Neuronal stem cell (in vitro differentiated cells): ENCODE data around the gene PRKN.

Experiments used
- DNase-seq: peaks from one replicate; pipeline ENCODE4 v3.0.0-alpha.2; 2013; ENCODE audit warnings: low spot score
- H2AFZ ChIP-seq: one replicate; pipeline ENCODE4 v1.6.1; 2013; ENCODE audit warnings: mild to moderate bottlenecking, low read length, inconsistent platforms
- H2AK5ac ChIP-seq: 2 replicates; pipeline ENCODE4 v1.6.1; 2013; ENCODE audit warnings: low read depth, mild to moderate bottlenecking, inconsistent platforms, low read length, moderate library complexity, mixed read lengths
- H2BK120ac ChIP-seq: 2 replicates; pipeline ENCODE4 v1.6.1; 2013; ENCODE audit warnings: low read depth, mild to moderate bottlenecking, inconsistent platforms, low read length, moderate library complexity, mixed read lengths
- H2BK12ac ChIP-seq: one replicate; pipeline ENCODE4 v1.6.1; 2013; ENCODE audit warnings: low read length, inconsistent platforms
- H2BK15ac ChIP-seq: 2 replicates; pipeline ENCODE4 v1.6.1; 2013; ENCODE audit warnings: mild to moderate bottlenecking, low read length, inconsistent platforms, mixed read lengths
- H2BK5ac ChIP-seq: one replicate; pipeline ENCODE4 v1.6.1; 2013; ENCODE audit warnings: inconsistent platforms, mild to moderate bottlenecking, low read length, moderate library complexity
- H3K14ac ChIP-seq: one replicate; pipeline ENCODE4 v1.6.1; 2013; ENCODE audit warnings: low read length, inconsistent platforms
- H3K18ac ChIP-seq: 2 replicates; pipeline ENCODE4 v1.6.1; 2013; ENCODE audit warnings: low read length, inconsistent platforms
- H3K23ac ChIP-seq: 2 replicates; pipeline ENCODE4 v1.6.1; 2013; ENCODE audit warnings: low read depth, mild to moderate bottlenecking, mixed read lengths, low read length, inconsistent platforms; ENCODE audit not compliant: poor library complexity
- H3K27ac ChIP-seq: replicated peaks from 3 replicates; pipeline ENCODE4 v1.5.1; 2013; ENCODE audit warnings: low read length, inconsistent platforms
- H3K27me3 ChIP-seq, 3 experiments: 2 replicates each; pipeline ENCODE4 v1.6.1; 2013; ENCODE audit warnings: low read length in 3 of 3, mild to moderate bottlenecking in 2 of 3, inconsistent platforms in 1 of 3, low read depth in 1 of 3, mixed read lengths in 1 of 3, moderate library complexity in 1 of 3; ENCODE audit not compliant: control insufficient read depth in 3 of 3, insufficient read depth in 3 of 3
- H3K36me3 ChIP-seq, 2 donors: replicated peaks in 1 of 2; 2 replicates each; pipeline ENCODE4 v1.6.1; 2013; ENCODE audit warnings: low read length in 2 of 2; ENCODE audit not compliant: control insufficient read depth in 2 of 2, insufficient read depth in 2 of 2
- H3K4ac ChIP-seq: 2 replicates; pipeline ENCODE4 v1.6.1; 2013; ENCODE audit warnings: inconsistent platforms, mild to moderate bottlenecking, low read length, moderate library complexity
- H3K4me1 ChIP-seq, 2 donors: 1 replicate in 1 of 2; 2 replicates in 1 of 2; pipeline ENCODE4 v1.6.1; 2013; ENCODE audit warnings: low read length in 2 of 2, low read depth in 1 of 2; ENCODE audit not compliant: control insufficient read depth in 2 of 2, insufficient read depth in 1 of 2
- H3K4me2 ChIP-seq: one replicate; pipeline ENCODE4 v1.6.1; 2013; ENCODE audit warnings: mild to moderate bottlenecking, low read length, inconsistent platforms; ENCODE audit not compliant: insufficient read depth, poor library complexity, severe bottlenecking
- H3K4me3 ChIP-seq, 2 donors: 2 replicates each; pipeline ENCODE4 v1.5.1; 2013; ENCODE audit warnings: low read length in 2 of 2, mild to moderate bottlenecking in 2 of 2, inconsistent platforms in 1 of 2, moderate library complexity in 1 of 2
- H3K79me1 ChIP-seq: one replicate; pipeline ENCODE4 v1.6.1; 2013; ENCODE audit warnings: low read depth, mild to moderate bottlenecking, inconsistent platforms, low read length, moderate library complexity
- H3K9ac ChIP-seq: one replicate; pipeline ENCODE4 v1.6.1; 2013; ENCODE audit warnings: mild to moderate bottlenecking, low read depth, low read length, inconsistent platforms; ENCODE audit not compliant: poor library complexity
- H3K9me3 ChIP-seq, 2 donors: replicated peaks in 1 of 2; 2 replicates each; pipeline versions ENCODE3 to v1.6.1; 2013; ENCODE audit warnings: low read length in 2 of 2, mild to moderate bottlenecking in 2 of 2, inconsistent platforms in 1 of 2, low read depth in 1 of 2, mixed read lengths in 1 of 2, moderate library complexity in 1 of 2; ENCODE audit not compliant: control insufficient read depth in 2 of 2, insufficient read depth in 1 of 2
- H4K8ac ChIP-seq: one replicate; pipeline ENCODE4 v1.6.1; 2013; ENCODE audit warnings: low read depth, mild to moderate bottlenecking, inconsistent platforms, low read length, moderate library complexity
- H4K91ac ChIP-seq: one replicate; pipeline ENCODE4 v1.6.1; 2013; ENCODE audit warnings: low read length, low read depth, mild to moderate bottlenecking, inconsistent platforms; ENCODE audit not compliant: poor library complexity
- WGBS, 2 donors: extraction: QIAGEN DNeasy Blood & Tissue Kit; methylation state at CpG; one replicate each; pipeline ENCODE4 v1.1.7; 2013; ENCODE audit warnings: missing lambda C conversion rate in 2 of 2, mixed read lengths in 1 of 2; ENCODE audit not compliant: insufficient read length in 2 of 2, insufficient replicate concordance in 1 of 2; ENCODE audit errors: extremely low coverage in 2 of 2; 5-methylcytosine and 5-hydroxymethylcytosine counted together

The PRKN gene

GRCh38 chr6:161415302-161415855 lies 1312.2 kb downstream of the PRKN start:
- peak overlapping the region; percentile 98 for H3K14ac ChIP-seq
- peak overlapping the region; percentile 48 for H2BK120ac ChIP-seq
- no peak overlapping the region for H3K9ac ChIP-seq
- WGBS, 2 donors = no CpG with 5 or more reads among the region's 17 CpGs
- peaks cover 7 to 11% of the 10 kb centered on the region in 2 donors for H3K9me3 ChIP-seq
- peak overlapping the region; percentile 69 for H3K23ac ChIP-seq
- H2AK5ac ChIP-seq = peak overlapping the region; percentile 57
- peaks cover 7 to 23% of the 10 kb centered on the region in 2 donors for H3K4me1 ChIP-seq
- H3K79me1 ChIP-seq = no peaks in the 10 kb centered on the region
- H3K4ac ChIP-seq = no peak overlapping the region
- H3K27ac ChIP-seq = no peak overlapping the region
- no peak overlapping the region for H3K4me2 ChIP-seq
- no peak overlapping the region for H2BK12ac ChIP-seq
- H3K18ac ChIP-seq = peak overlapping the region; percentile 91
- H4K8ac ChIP-seq = no peak overlapping the region
- no peak for DNase-seq
- peak overlapping the region; percentile 96 for H4K91ac ChIP-seq
- no peaks in the 10 kb centered on the region for H3K27me3 ChIP-seq
- H2BK15ac ChIP-seq = peak overlapping the region; percentile 84
- H2AFZ ChIP-seq = no peak overlapping the region
- H3K4me3 ChIP-seq = no peak overlapping the region
- H2BK5ac ChIP-seq = no peak overlapping the region
- H3K36me3 ChIP-seq = no peaks in the 10 kb centered on the region

- Histone ChIP-seq H3K27me3 (no peaks in the 10 kb centered on the region), H3K9me3 (peaks cover 7 to 11% of the 10 kb centered on the region in 2 donors), H2AFZ (no peak overlapping the region), H4K91ac (no peak overlapping the region), H3K4me2 (no peak overlapping the region), H2BK120ac (no peak overlapping the region), H4K8ac (no peak overlapping the region), H3K36me3 (no peaks in the 10 kb centered on the region), H3K4me3 (no peak overlapping the region), H3K14ac (no peak overlapping the region), H3K4ac (no peak overlapping the region), H3K9ac (no peak overlapping the region), H2BK15ac (no peak overlapping the region), H3K4me1 (peaks cover 7 to 25% of the 10 kb centered on the region in 2 donors), H2AK5ac (peak overlapping the region; percentile 20), H2BK5ac (no peak overlapping the region), H2BK12ac (no peak overlapping the region), H3K79me1 (no peaks in the 10 kb centered on the region), H3K18ac (peak overlapping the region; percentile 31), H3K27ac (no peak overlapping the region), H3K23ac (no peak overlapping the region)
- no CpG with 5 or more reads among the region's 9 CpGs for whole genome bisulfite sequencing, 2 donors
- DNase-seq = no peak
These were observed 1312.9 kb downstream of the PRKN start for GRCh38 chr6:161414707-161415106.

GRCh38 chr6:161414180-161414579 lies 1313.4 kb downstream of the PRKN start:
- Histone ChIP-seq H2BK12ac (no peak overlapping the region), H2BK5ac (no peak overlapping the region), H2BK15ac (no peak overlapping the region), H3K79me1 (no peaks in the 10 kb centered on the region), H3K18ac (no peak overlapping the region), H2AK5ac (peak overlapping the region; percentile 25), H3K27me3 (no peaks in the 10 kb centered on the region), H3K9ac (no peak overlapping the region), H3K23ac (no peak overlapping the region), H3K36me3 (no peaks in the 10 kb centered on the region), H2BK120ac (no peak overlapping the region), H3K9me3 (peaks cover 7 to 11% of the 10 kb centered on the region in 2 donors), H3K4me1 (peaks cover 7 to 25% of the 10 kb centered on the region in 2 donors), H3K27ac (no peak overlapping the region), H2AFZ (no peak overlapping the region), H3K14ac (no peak overlapping the region), H4K91ac (no peak overlapping the region), H4K8ac (no peak overlapping the region), H3K4me3 (no peak overlapping the region), H3K4ac (no peak overlapping the region), H3K4me2 (no peak overlapping the region)
- no peak for DNase-seq
- WGBS, 2 donors = no CpG with 5 or more reads among the region's 11 CpGs

- no peak overlapping the region for H3K4ac ChIP-seq
- H2BK12ac ChIP-seq = peak overlapping the region; percentile 51
- H3K4me1 ChIP-seq = peaks cover 3 to 23% of the 10 kb centered on the region in 2 donors
- no CpG with 5 or more reads among the region's 9 CpGs for WGBS, 2 donors
- H3K18ac ChIP-seq = peak overlapping the region; percentile 92
- H3K23ac ChIP-seq = no peak overlapping the region
- no peaks in the 10 kb centered on the region for H3K27me3 ChIP-seq
- H2BK120ac ChIP-seq = peak overlapping the region; percentile 14
- no peak overlapping the region for H3K4me2 ChIP-seq
- H3K9me3 ChIP-seq = peaks cover 7 to 11% of the 10 kb centered on the region in 2 donors
- no peak overlapping the region for H3K4me3 ChIP-seq
- no peaks in the 10 kb centered on the region for H3K36me3 ChIP-seq
- no peak overlapping the region for H4K8ac ChIP-seq
- peak overlapping the region; percentile 84 for H2BK5ac ChIP-seq
- no peak for DNase-seq
- no peaks in the 10 kb centered on the region for H3K79me1 ChIP-seq
- no peak overlapping the region for H4K91ac ChIP-seq
- no peak overlapping the region for H3K14ac ChIP-seq
- H2AFZ ChIP-seq = no peak overlapping the region
- H2AK5ac ChIP-seq = peak overlapping the region; percentile 94
- no peak overlapping the region for H3K27ac ChIP-seq
- H2BK15ac ChIP-seq = peak overlapping the region; percentile 92
- no peak overlapping the region for H3K9ac ChIP-seq
These were observed 1314.2 kb downstream of the PRKN start for GRCh38 chr6:161413355-161413771.
